ENCODE measurements around the gene MID1. TPM values are rescaled to one million over a fixed set of nuclear protein-coding genes. Genes with fewer than 3 reads are reported as not detected.

Gene MID1
- total RNA-seq, 1 donor, result 20.4 TPM

- no peak overlapping the region for H3K4me3 ChIP-seq (ENCODE audit: low read depth, low read length)
- DNase-seq (ENCODE audit: low read depth), result peak; percentile 48
- TF ChIP-seq CTCF (IDR thresholded peaks at IDR 0.05; ENCODE audit: insufficient read depth, low read length), result no peak
Observed at GRCh38 chrX:10447564-10448214, 172.7 kb downstream of the MID1 start.

GRCh38 chrX:10444204-10444603 lies 176.2 kb downstream of the MID1 start:
- no peak for DNase-seq (ENCODE audit: low read depth)
- TF ChIP-seq CTCF (IDR thresholded peaks at IDR 0.05; ENCODE audit: insufficient read depth, low read length), result no peak
- no peak overlapping the region for H3K4me3 ChIP-seq (ENCODE audit: low read depth, low read length)

GRCh38 chrX:10441464-10441863 lies 178.9 kb downstream of the MID1 start:
- DNase-seq (ENCODE audit: low read depth), result no peak
- no peak overlapping the region for H3K4me3 ChIP-seq (ENCODE audit: low read depth, low read length)
- TF ChIP-seq CTCF (IDR thresholded peaks at IDR 0.05; ENCODE audit: insufficient read depth, low read length), result no peak

GRCh38 chrX:10433296-10433965 lies 187.0 kb downstream of the MID1 start:
- no peak overlapping the region for H3K4me3 ChIP-seq (ENCODE audit: low read depth, low read length)
- TF ChIP-seq CTCF (IDR thresholded peaks at IDR 0.05; ENCODE audit: insufficient read depth, low read length), result no peak
- DNase-seq (ENCODE audit: low read depth), result no peak

GRCh38 chrX:10429908-10430307 lies 190.5 kb downstream of the MID1 start:
- TF ChIP-seq CTCF (IDR thresholded peaks at IDR 0.05; ENCODE audit: insufficient read depth, low read length), result no peak
- H3K4me3 ChIP-seq (ENCODE audit: low read depth, low read length), result no peak overlapping the region
- no peak for DNase-seq (ENCODE audit: low read depth)

- no peak for DNase-seq (ENCODE audit: low read depth)
- no peak overlapping the region for H3K4me3 ChIP-seq (ENCODE audit: low read depth, low read length)
- no peak for TF ChIP-seq CTCF (IDR thresholded peaks at IDR 0.05; ENCODE audit: insufficient read depth, low read length)
Observed at GRCh38 chrX:10427249-10427648, 193.1 kb downstream of the MID1 start.
